SK-N-SH (cell line): ENCODE data around the gene TNFAIP8L3.

Experiments
- CTCF ChIP-seq: fragments of 200-600 bp; sonication (generic); IDR thresholded peaks from 2 replicates; pipeline ENCODE4 v1.6.1; 2017; ENCODE audit warnings: antibody characterized with exemption, mild to moderate bottlenecking, moderate library complexity
- EP300 ChIP-seq, 2 experiments: IDR thresholded peaks; 2 replicates each; pipeline versions ENCODE4 v1.4.0 to v1.6.1; 2012; ENCODE audit warnings: borderline replicate concordance in 1 of 2, low read depth in 1 of 2, low read length in 1 of 2
- GABPA ChIP-seq: IDR thresholded peaks from 2 replicates; pipeline ENCODE4 v1.4.0; 2012; ENCODE audit warnings: low read depth, mild to moderate bottlenecking
- MAX ChIP-seq: IDR thresholded peaks from 2 replicates; pipeline ENCODE4 v1.4.0; 2012; ENCODE audit warnings: low read depth
- TAF1 ChIP-seq: IDR thresholded peaks from 2 replicates; pipeline ENCODE4 v1.6.1; 2012; ENCODE audit warnings: low read depth, mild to moderate bottlenecking, low read length, moderate library complexity, borderline replicate concordance

- no peak; the same call in 1 of the 2 replicates for TF ChIP-seq CTCF
- no peak for TF ChIP-seq GABPA
- no peak for TF ChIP-seq TAF1
- peak in 1 of 2 experiments; percentile 22; a peak in 1 of 4 replicates for TF ChIP-seq EP300 (IDR thresholded peaks at IDR 0.05; ENCODE audit: borderline replicate concordance in 1 of 2, low read depth in 1 of 2, low read length in 1 of 2)
- TF ChIP-seq MAX = peak; percentile 28; the same call in 1 of the 2 replicates
These were observed 26.4 kb upstream of the TNFAIP8L3 start for GRCh38 chr15:51121118-51121517.
